H1 (cell line): ENCODE data around the gene ZNF155. TPM values are rescaled to one million over a fixed set of nuclear protein-coding genes. Genes with fewer than 3 reads are reported as not detected.
"Not testable (repeated sequence)": the region's sequence is repeated elsewhere in the genome, so short reads cannot be mapped to it uniquely, and the experiment has no call there.

Experiments
- CTCF ChIA-PET: fragments of 300-600 bp; sonication (Branson Sonifier 250); formaldehyde crosslinking; loops from one replicate; lab custom pipeline; 2021; ENCODE audit not compliant: partially characterized antibody; lab: Charles Lee
- POLR2A ChIA-PET: fragments of 300-600 bp; sonication (Branson Sonifier 250); formaldehyde crosslinking; loops from one replicate; lab custom pipeline; 2021; ENCODE audit warnings: inconsistent platforms; ENCODE audit not compliant: partially characterized antibody; lab: Charles Lee
- DNase-seq, 2 experiments: peaks; one replicate each; pipeline versions ENCODE4 v3.0.0 to v3.0.0-alpha.2; 2010 to 2022; ENCODE audit warnings: low spot score in 2 of 2, low read depth in 1 of 2, mixed read lengths in 1 of 2
- FAIRE-seq: peaks from 2 replicates; lab custom pipeline; 2011; peaks lifted over from hg19 to GRCh38; lab: Jason Lieb, UNC
- H2AFZ ChIP-seq: 2 replicates; pipeline ENCODE4 v1.8.1; 2012; ENCODE audit warnings: low read length, inconsistent platforms
- H2AK5ac ChIP-seq: 2 replicates; pipeline ENCODE4 v1.6.1; 2013; ENCODE audit warnings: low read depth, low read length
- H2BK120ac ChIP-seq: replicated peaks from 2 replicates; pipeline ENCODE3; 2013; ENCODE audit warnings: low read depth, low read length, inconsistent platforms
- H2BK12ac ChIP-seq: 2 replicates; pipeline ENCODE4 v1.6.1; 2013; ENCODE audit warnings: low read depth, low read length
- H2BK15ac ChIP-seq: 2 replicates; pipeline ENCODE4 v1.6.1; 2013; ENCODE audit warnings: low read length
- H2BK20ac ChIP-seq: 2 replicates; pipeline ENCODE4 v1.6.1; 2013; ENCODE audit warnings: low read length
- H2BK5ac ChIP-seq: 2 replicates; pipeline ENCODE4 v1.6.1; 2013; ENCODE audit warnings: low read depth, low read length
- H3K14ac ChIP-seq: 2 replicates; pipeline ENCODE4 v1.6.1; 2013; ENCODE audit warnings: inconsistent platforms; ENCODE audit not compliant: insufficient read length
- H3K18ac ChIP-seq: 2 replicates; pipeline ENCODE4 v1.6.1; 2013; ENCODE audit warnings: low read length; ENCODE audit errors: extremely low read depth
- H3K23ac ChIP-seq: 2 replicates; pipeline ENCODE4 v1.6.1; 2013; ENCODE audit warnings: inconsistent platforms; ENCODE audit not compliant: insufficient read length
- H3K23me2 ChIP-seq: 2 replicates; pipeline ENCODE4 v1.6.1; 2013; ENCODE audit warnings: low read depth, low read length
- H3K27ac ChIP-seq: 2 replicates; pipeline ENCODE4 v1.6.1; 2011; ENCODE audit warnings: low read depth, low read length, inconsistent platforms
- H3K27me3 ChIP-seq, 4 experiments: replicated peaks in 1 of 4; 1 replicate in 1 of 4; 2 replicates in 3 of 4; pipeline versions ENCODE4 v1.6.1 to v1.8.1; 2011 to 2013; ENCODE audit warnings: low read length in 3 of 4, mild to moderate bottlenecking in 3 of 4, inconsistent platforms in 2 of 4, mixed read lengths in 2 of 4, moderate library complexity in 1 of 4; ENCODE audit not compliant: control insufficient read depth in 3 of 4, insufficient read depth in 3 of 4; ENCODE audit errors: extremely low read depth in 1 of 4
- H3K36me3 ChIP-seq, 4 experiments: 2 replicates each; pipeline versions ENCODE4 v1.6.1 to v1.8.1; 2011 to 2013; ENCODE audit warnings: mild to moderate bottlenecking in 4 of 4, low read length in 3 of 4, moderate library complexity in 2 of 4, control low read depth in 1 of 4, inconsistent platforms in 1 of 4; ENCODE audit not compliant: insufficient read depth in 4 of 4, control insufficient read depth in 2 of 4
- H3K4ac ChIP-seq: replicated peaks from 2 replicates; pipeline ENCODE3; 2013; ENCODE audit warnings: low read length, low read depth, mixed read lengths, inconsistent platforms; ENCODE audit not compliant: insufficient read length
- H3K4me1 ChIP-seq, 4 experiments: replicated peaks in 1 of 4; 1 replicate in 1 of 4; 2 replicates in 3 of 4; pipeline versions ENCODE4 v1.6.1 to v1.8.1; 2011 to 2013; ENCODE audit warnings: low read length in 3 of 4, inconsistent platforms in 2 of 4, mixed read lengths in 1 of 4; ENCODE audit not compliant: insufficient read depth in 4 of 4, control insufficient read depth in 3 of 4
- H3K4me2 ChIP-seq, 2 experiments: 2 replicates each; pipeline versions ENCODE4 v1.6.1 to v1.8.1; 2011 to 2013; ENCODE audit warnings: low read depth in 2 of 2, low read length in 2 of 2, control low read depth in 1 of 2, inconsistent platforms in 1 of 2, mild to moderate bottlenecking in 1 of 2; ENCODE audit not compliant: insufficient read depth in 1 of 2
- H3K4me3 ChIP-seq, 4 experiments: fragments of 200-600, 300-600 bp in 1 of 4; sonication (generic), shearing (Covaris generic), sonication (Bioruptor Twin) in 1 of 4; 2 replicates each; pipeline versions ENCODE4 v1.5.1 to v1.8.1; 2011 to 2016; ENCODE audit warnings: low read length in 4 of 4, low read depth in 3 of 4, control low read depth in 2 of 4, inconsistent platforms in 2 of 4, mild to moderate bottlenecking in 2 of 4, mixed read lengths in 1 of 4, moderate library complexity in 1 of 4; ENCODE audit not compliant: insufficient read depth in 2 of 4; ENCODE audit errors: extremely low read depth in 1 of 4
- H3K56ac ChIP-seq: replicated peaks from 2 replicates; pipeline ENCODE3; 2013; ENCODE audit warnings: low read depth, mild to moderate bottlenecking, mixed read lengths, low read length, inconsistent platforms; ENCODE audit not compliant: insufficient read length
- H3K79me1 ChIP-seq: 2 replicates; pipeline ENCODE4 v1.6.1; 2013; ENCODE audit warnings: low read depth, low read length, control low read depth
- H3K79me2 ChIP-seq, 2 experiments: 2 replicates each; pipeline versions ENCODE4 v1.6.1 to v1.8.1; 2012 to 2013; ENCODE audit warnings: low read length in 2 of 2, mild to moderate bottlenecking in 2 of 2, inconsistent platforms in 1 of 2; ENCODE audit not compliant: insufficient read depth in 2 of 2, control insufficient read depth in 1 of 2
- H3K9ac ChIP-seq, 4 experiments: replicated peaks in 1 of 4; 1 replicate in 1 of 4; 2 replicates in 3 of 4; pipeline versions ENCODE4 v1.6.1 to v1.8.1; 2011 to 2013; ENCODE audit warnings: low read depth in 3 of 4, low read length in 3 of 4, control low read depth in 2 of 4, mild to moderate bottlenecking in 2 of 4, moderate library complexity in 2 of 4, inconsistent platforms in 1 of 4; ENCODE audit errors: extremely low read depth in 1 of 4
- H3K9me3 ChIP-seq, 2 experiments: 2 replicates each; pipeline versions ENCODE4 v1.6.1 to v1.8.1; 2012 to 2013; ENCODE audit warnings: mild to moderate bottlenecking in 2 of 2, moderate library complexity in 2 of 2, control low read depth in 1 of 2, inconsistent platforms in 1 of 2, low read depth in 1 of 2, low read length in 1 of 2, mixed read lengths in 1 of 2; ENCODE audit not compliant: insufficient read depth in 2 of 2
- H4K20me1 ChIP-seq, 2 experiments: replicated peaks in 1 of 2; 2 replicates each; pipeline versions ENCODE3 to v1.8.1; 2011 to 2013; ENCODE audit warnings: inconsistent platforms in 2 of 2, low read length in 2 of 2, mild to moderate bottlenecking in 1 of 2; ENCODE audit not compliant: insufficient read depth in 2 of 2, control insufficient read depth in 1 of 2
- H4K5ac ChIP-seq: 2 replicates; pipeline ENCODE4 v1.6.1; 2013; ENCODE audit warnings: low read length, low read depth, mixed read lengths, inconsistent platforms; ENCODE audit not compliant: insufficient read length
- H4K8ac ChIP-seq: 2 replicates; pipeline ENCODE4 v1.8.0; 2013; ENCODE audit warnings: mild to moderate bottlenecking, moderate library complexity, low read length, inconsistent platforms; ENCODE audit not compliant: insufficient read depth; ENCODE audit errors: extremely low read depth
- H4K91ac ChIP-seq: replicated peaks from 2 replicates; pipeline ENCODE3; 2013; ENCODE audit warnings: low read length, mixed read lengths, inconsistent platforms; ENCODE audit not compliant: insufficient read length
- ATF2 ChIP-seq: IDR thresholded peaks from 2 replicates; pipeline ENCODE4 v1.6.1; 2012; ENCODE audit warnings: low read length, inconsistent platforms
- SRF ChIP-seq: IDR thresholded peaks from 2 replicates; pipeline ENCODE4 v1.6.1; 2011; ENCODE audit warnings: mild to moderate bottlenecking, low read depth, low read length, moderate library complexity
- WGBS, 2 experiments: shearing (Covaris generic) in 1 of 2; methylation state at CpG; one replicate each; pipeline versions ENCODE4 v1.1.6 to v1.1.7; 2013 to 2015; ENCODE audit warnings: low lambda C conversion rate in 2 of 2, mixed read lengths in 2 of 2, inconsistent platforms in 1 of 2, low coverage in 1 of 2, missing lambda C conversion rate in 1 of 2; ENCODE audit not compliant: insufficient replicate concordance in 2 of 2, insufficient coverage in 1 of 2, insufficient read length in 1 of 2; ENCODE audit errors: extremely low coverage in 1 of 2, missing lambda C conversion rate in 1 of 2; 5-methylcytosine and 5-hydroxymethylcytosine counted together
- polyA plus RNA-seq, 7 experiments: library from polyadenylated mRNA; depleted of rRNA in 3 of 7; stranded (reverse) in 5 of 7; unstranded in 2 of 7; fragments of >200 nt in 5 of 7; fragments of 200-250 nt in 2 of 7; gene quantifications; 1 replicate in 5 of 7; 2 replicates in 1 of 7; 4 replicates in 1 of 7; pipeline versions ENCODE4 v1.2.1 to v1.2.3, GENCODE V29; 2011 to 2013; ENCODE audit warnings: missing spikeins in 2 of 7, mixed read lengths in 2 of 7
- total RNA-seq: library from RNA; stranded (reverse); fragmentation: NEBNext Ultra II Directional; extraction: Animal tissue kit (Norgen Biotek cat#: 25700); gene quantifications from 2 replicates; pipeline ENCODE4 v1.2.1, GENCODE V29; 2021

The ZNF155 gene
- total and polyA plus RNA-seq, 2 of the 8 experiments (the other 6 are each of a cell fraction or from before 2014, with no cell fraction given) = 3.1 to 9.0 TPM

DNA sequence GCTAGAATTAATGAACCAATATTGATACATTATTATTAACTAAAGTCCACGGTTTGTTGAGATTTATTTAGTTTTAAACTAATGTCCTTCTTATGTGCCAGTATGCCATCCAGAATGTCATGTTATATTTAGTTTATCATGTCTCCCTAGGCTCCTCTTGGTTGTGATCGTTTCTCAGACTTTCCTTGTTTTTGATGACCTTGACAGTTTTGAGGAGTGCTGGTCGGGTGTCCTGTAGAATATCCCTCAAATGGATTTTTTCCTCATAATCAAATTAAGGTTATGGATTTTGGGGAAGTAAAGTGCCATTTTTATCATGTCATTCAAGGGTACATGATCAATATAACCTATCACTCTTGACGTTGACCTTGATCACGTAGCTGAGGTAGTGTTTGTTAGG lies 42.8 kb upstream of the ZNF155 start (continued):
- TF ChIP-seq ATF2 (no peak), SRF (no peak)

- H3K4me1 ChIP-seq, H3K56ac ChIP-seq, H3K36me3 ChIP-seq, H3K23me2 ChIP-seq, H3K79me2 ChIP-seq, H3K23ac ChIP-seq, H2BK12ac ChIP-seq, H2AK5ac ChIP-seq, H2AFZ ChIP-seq, H4K91ac ChIP-seq, H2BK5ac ChIP-seq, H4K20me1 ChIP-seq, H3K27me3 ChIP-seq, H2BK20ac ChIP-seq, H4K5ac ChIP-seq, H2BK120ac ChIP-seq, H4K8ac ChIP-seq, DNase-seq, H3K4me3 ChIP-seq, H3K4ac ChIP-seq, CTCF ChIA-PET, H2BK15ac ChIP-seq, H3K18ac ChIP-seq, FAIRE-seq, H3K9ac ChIP-seq, H3K79me1 ChIP-seq, H3K4me2 ChIP-seq, H3K14ac ChIP-seq, H3K9me3 ChIP-seq, H3K27ac ChIP-seq: not testable (repeated sequence)
- 0% methylated on average over 1 of the region's 1 CpG; no CpG with 5 or more reads in 1 of the 2 experiments for WGBS, 2 experiments
- POLR2A ChIA-PET = interaction anchor here (1.0 kb wide), 1 partner anchor 12 kb away, joined by 3 read pairs; the partner anchor contains the start of gene ZNF45
Measured at GRCh38 chr19:43947412-43947811, 36.6 kb upstream of the ZNF155 start.
